Activated T-cell treated with anti-CD3 and anti-CD28 coated beads, Interleukin-2, amount 50 U/mL, for 4 hours (primary cell): ENCODE results near the gene ZBTB42. TPM values are rescaled to one million over a fixed set of nuclear protein-coding genes. Genes with fewer than 3 reads are reported as not detected.

ENCODE experiments used
- ATAC-seq, 2 donors: fragments of 200-7000 bp; cut with Tn5 transposase; one replicate each; pipeline ENCODE4 v1.10.0; 2021
- DNase-seq: peaks from one replicate; pipeline ENCODE4 v3.0.0-alpha.2; 2020
- H3K27me3 Mint-ChIP-seq: one replicate; pipeline ENCODE4 v1.8.0; 2021; ENCODE audit warnings: low read depth, mixed read lengths
- H3K36me3 Mint-ChIP-seq: one replicate; pipeline ENCODE4 v1.8.0; 2022; ENCODE audit warnings: mixed read lengths; ENCODE audit not compliant: insufficient read depth
- H3K4me1 Mint-ChIP-seq: one replicate; pipeline ENCODE4 v1.8.0; 2021; ENCODE audit warnings: low read depth, mixed read lengths
- H3K4me3 Mint-ChIP-seq: one replicate; pipeline ENCODE4 v1.8.0; 2021; ENCODE audit warnings: mild to moderate bottlenecking, moderate library complexity, mixed read lengths
- H3K9me3 Mint-ChIP-seq: one replicate; pipeline ENCODE4 v1.8.0; 2021; ENCODE audit warnings: mixed read lengths
- total RNA-seq, 3 donors: library from RNA; stranded (reverse); gene quantifications; one replicate each; pipeline ENCODE4 v1.2.1, GENCODE V29; 2021

The ZBTB42 gene
- total RNA-seq, 3 donors from 2014 or later: 3.6 to 4.1 (median 4.0) TPM

DNA sequence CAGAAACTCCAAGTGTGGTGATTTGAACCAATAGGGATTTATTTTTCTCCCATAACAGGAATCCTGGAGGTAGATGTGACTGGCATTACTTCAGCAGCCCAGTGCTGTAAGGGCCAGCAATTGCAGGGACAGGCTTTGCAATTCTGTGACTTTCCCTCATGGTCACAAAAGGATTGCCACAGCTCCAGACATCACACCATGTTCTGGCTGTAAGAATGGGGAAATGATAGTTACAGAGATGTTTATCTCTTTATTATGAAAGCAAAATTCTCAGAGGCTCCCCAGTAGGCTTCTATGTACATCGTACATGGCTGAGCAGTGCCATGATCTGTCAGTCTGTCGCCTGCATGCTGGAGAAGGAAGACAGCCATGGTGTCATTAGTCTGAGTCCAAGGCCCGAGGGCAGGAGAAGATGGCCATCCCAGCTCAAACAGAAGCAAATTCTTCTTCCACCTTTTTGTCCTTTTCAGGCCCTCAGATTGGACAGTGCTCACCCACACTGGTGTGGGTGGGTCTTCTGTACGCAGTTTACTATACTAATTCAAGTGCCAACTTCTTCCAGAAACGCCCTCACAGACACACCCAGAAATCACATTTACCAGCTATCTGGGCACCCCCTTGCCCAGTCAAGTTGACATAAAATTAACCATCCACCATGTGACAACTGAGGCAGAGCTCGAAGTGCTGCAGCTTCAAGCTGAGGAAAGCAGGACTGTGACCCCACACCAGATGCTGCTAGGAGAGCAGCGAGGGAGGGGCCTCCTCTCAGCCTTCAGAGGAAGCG is 17.2 kb downstream of the ZBTB42 start:
- H3K27me3 Mint-ChIP-seq: no peaks in the 10 kb centered on the region
- H3K9me3 Mint-ChIP-seq: no peaks in the 10 kb centered on the region
- ATAC-seq: no peak
- no peak for DNase-seq
- peaks cover 4% of the 10 kb centered on the region for H3K36me3 Mint-ChIP-seq
- H3K4me3 Mint-ChIP-seq: no peak overlapping the region
- peaks cover 13% of the 10 kb centered on the region for H3K4me1 Mint-ChIP-seq

DNA sequence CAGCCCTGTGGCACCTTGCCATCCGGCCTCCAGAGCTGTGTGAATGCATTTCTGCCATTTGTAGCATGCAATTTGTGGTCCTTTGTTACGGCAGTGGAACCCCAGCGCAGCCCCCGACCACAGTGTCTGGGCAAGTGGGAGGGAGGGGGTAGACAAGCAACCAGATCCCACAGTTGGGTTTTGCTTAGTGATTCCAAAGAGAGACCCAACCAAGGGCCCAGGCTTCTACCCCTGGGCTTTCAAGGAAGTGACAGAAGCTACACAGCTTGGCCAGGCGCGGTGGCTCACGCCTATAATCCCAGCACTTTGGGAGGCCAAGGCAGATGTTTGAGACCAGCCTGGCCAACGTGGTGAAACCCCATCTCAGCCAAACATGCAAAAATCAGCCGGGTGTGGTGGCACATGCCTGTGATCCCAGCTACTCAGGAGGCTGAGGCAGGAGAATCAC is 17.8 kb downstream of the ZBTB42 start:
- peaks cover 12% of the 10 kb centered on the region for H3K4me1 Mint-ChIP-seq
- peaks cover 4% of the 10 kb centered on the region for H3K36me3 Mint-ChIP-seq
- no peak for ATAC-seq
- H3K9me3 Mint-ChIP-seq: no peaks in the 10 kb centered on the region
- DNase-seq: no peak
- H3K27me3 Mint-ChIP-seq: no peaks in the 10 kb centered on the region
- H3K4me3 Mint-ChIP-seq: no peak overlapping the region

DNA sequence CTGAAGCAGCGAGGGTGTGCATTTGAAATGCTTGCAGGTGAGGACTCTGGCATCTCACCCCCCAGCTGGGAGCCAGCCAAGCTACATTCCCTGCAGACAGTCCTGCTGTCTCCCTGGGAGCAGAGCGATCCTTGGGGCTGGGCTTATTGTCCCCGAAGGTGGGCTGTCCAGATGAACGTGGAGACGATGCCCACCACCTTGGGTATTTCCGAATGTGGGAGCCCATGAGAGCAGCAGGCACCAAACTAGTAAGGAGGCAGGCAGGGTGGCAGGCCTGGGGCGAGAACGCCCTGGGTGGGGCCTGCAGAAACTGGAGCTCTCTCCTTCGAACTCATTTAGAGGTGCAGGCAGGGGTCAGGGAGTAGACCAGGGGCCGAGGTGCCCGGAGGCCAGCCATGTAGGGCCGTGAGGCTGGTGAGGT is 18.5 kb downstream of the ZBTB42 start:
- no peak for DNase-seq
- Mint-ChIP-seq H3K4me1 (peaks cover 7% of the 10 kb centered on the region), H3K9me3 (peaks cover under 1% of the 10 kb centered on the region), H3K36me3 (peaks cover 4% of the 10 kb centered on the region), H3K4me3 (no peak overlapping the region), H3K27me3 (no peaks in the 10 kb centered on the region)
- no peak for ATAC-seq

DNA sequence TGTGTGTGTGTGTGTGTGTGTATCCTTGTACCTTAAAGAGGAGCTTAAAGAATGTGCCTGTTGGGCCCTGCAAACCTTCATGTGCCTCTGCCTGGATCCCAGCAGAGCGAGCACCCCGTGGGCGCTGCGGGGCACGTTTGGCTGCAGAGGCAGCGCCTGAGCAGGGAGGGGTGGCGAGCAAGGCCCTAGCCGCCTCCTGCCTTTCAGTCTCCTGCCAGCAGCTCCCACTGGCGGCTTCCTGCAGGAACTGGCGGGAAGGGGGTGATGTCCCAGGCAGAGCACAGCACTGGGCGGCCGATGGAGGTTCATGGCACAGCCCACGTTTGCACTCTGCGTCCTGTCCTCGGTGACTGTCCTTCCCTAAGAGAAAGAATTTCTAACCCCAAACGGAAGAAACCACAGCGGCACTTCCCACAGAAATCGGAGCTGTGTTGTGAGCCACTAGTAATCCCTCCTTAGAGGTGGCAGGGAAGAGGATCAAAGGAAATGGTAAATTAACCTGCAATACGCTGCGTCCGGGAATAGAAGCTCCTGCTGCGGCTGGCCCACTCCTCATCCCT is 19.8 kb downstream of the ZBTB42 start:
- Mint-ChIP-seq H3K4me3 (no peak overlapping the region), H3K27me3 (peaks cover 5% of the 10 kb centered on the region), H3K9me3 (peaks cover 6% of the 10 kb centered on the region), H3K36me3 (peaks cover 4% of the 10 kb centered on the region), H3K4me1 (peaks cover 8% of the 10 kb centered on the region)
- no peak for ATAC-seq
- DNase-seq: no peak

DNA sequence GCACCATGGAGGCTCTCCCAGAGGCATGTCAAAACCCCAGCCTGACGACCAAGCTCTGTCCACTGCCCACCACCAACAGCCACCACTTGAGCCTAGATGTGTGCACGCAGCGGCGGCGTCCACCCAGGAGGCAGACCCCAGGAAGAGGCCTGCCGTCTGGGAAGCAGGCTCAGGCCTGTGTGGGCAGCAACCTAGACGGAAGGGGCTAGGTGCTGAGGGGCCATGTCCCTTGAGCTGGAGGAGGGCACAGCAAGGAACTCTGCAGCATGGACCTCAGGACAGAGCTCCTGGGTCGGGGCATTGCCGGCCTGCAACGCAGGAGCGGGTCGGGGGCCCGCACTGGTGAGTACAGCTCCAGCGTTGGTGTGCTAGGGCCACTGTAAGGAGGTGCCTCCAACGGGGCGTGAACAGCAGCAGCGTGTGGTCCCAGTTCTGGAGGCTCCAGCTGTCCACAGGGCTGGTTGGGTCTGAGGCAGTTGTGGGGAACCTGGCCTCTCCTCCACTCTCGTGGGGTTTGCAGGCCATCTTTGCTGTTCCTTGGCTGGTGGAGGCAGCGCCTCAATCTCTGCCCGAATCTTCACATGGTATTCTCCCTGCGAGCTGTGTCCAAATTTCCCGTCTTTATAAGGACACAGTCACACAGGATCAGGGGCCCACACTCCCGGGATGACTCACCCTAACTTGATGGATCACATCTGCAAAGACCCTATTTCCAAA is 20.5 kb downstream of the ZBTB42 start:
- H3K4me1 Mint-ChIP-seq: peaks cover 10% of the 10 kb centered on the region
- H3K27me3 Mint-ChIP-seq: peaks cover 5% of the 10 kb centered on the region
- H3K36me3 Mint-ChIP-seq: peaks cover 4% of the 10 kb centered on the region
- ATAC-seq: no peak
- no peak overlapping the region for H3K4me3 Mint-ChIP-seq
- peaks cover 6% of the 10 kb centered on the region for H3K9me3 Mint-ChIP-seq
- no peak for DNase-seq

DNA sequence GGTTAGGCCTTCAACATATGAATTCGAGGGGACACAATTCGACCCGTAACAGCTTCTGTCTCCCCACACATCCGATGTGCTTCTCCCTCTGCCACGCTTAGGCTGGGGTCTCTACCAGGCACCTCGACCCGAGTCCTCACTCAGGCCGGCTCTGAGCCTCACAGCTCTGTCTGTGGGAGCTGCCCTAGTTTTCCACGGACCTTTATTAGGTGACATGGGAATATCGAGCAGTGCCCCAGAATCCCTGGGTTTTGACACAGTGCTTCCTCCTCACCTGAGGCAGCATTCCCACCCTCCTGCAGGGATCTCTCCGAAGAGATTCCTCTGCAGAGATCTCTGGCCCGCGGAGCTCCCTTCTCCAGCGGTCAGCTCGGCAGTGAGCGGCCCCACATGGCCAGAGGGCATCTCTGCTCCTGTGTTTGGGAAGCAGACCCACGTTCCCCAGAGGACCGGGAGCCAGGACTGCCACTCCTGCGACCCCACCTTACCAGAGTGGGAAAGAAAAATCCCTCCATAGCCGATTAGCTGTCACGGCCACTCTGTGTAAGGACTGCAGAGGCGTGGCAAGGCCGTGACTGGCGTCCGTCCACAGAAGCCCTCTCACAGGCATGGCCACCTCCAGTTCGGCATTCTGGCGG is 21.2 kb downstream of the ZBTB42 start:
- DNase-seq: no peak
- Mint-ChIP-seq H3K4me3 (no peak overlapping the region), H3K9me3 (peaks cover 6% of the 10 kb centered on the region), H3K4me1 (peaks cover 7% of the 10 kb centered on the region), H3K36me3 (peaks cover 4% of the 10 kb centered on the region), H3K27me3 (peaks cover 6% of the 10 kb centered on the region)
- no peak for ATAC-seq

DNA sequence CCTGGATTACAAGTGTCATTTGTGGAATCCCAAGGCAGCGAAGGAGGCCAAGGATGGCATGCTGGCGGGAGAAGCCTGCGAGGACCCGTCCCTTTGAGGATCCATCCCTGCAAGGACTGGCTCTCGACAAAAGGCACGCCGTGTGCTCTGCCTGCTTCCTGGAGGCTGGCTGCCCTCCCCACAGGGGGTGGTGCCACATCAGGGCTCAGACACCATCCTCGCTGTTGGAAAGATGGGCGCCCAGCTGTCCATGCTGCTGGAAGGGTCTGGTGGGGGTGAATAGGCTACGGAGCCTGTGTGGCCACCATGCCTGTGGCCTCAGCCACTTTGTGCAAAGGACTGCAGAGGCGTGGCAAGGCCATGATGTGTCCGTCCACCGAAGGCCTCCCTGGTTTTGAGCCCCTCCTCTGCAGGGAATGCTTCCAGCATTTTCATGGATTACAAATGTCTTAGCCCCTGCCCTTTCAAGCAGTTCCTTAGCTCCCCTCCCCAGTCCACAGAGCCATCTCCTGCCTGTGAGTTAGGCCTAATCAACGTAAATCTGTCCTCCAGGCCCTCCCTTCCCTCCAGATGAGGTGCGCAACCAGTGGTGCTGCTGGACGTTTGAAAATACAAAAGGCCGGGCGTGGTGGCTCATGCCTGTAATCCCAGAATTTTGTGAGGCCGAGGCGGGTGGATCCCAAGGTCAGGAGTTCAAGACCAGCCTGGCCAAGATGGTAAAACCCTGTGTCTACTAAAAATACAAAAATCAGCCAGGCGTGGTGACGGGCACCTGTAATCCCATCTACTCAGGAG is 22.1 kb downstream of the ZBTB42 start:
- ATAC-seq (no peak), DNase-seq (no peak)
- H3K4me1 Mint-ChIP-seq: peaks cover 14% of the 10 kb centered on the region
- H3K27me3 Mint-ChIP-seq: peaks cover 6% of the 10 kb centered on the region
- H3K36me3 Mint-ChIP-seq: peaks cover 4% of the 10 kb centered on the region
- peaks cover 6% of the 10 kb centered on the region for H3K9me3 Mint-ChIP-seq
- no peak overlapping the region for H3K4me3 Mint-ChIP-seq

DNA sequence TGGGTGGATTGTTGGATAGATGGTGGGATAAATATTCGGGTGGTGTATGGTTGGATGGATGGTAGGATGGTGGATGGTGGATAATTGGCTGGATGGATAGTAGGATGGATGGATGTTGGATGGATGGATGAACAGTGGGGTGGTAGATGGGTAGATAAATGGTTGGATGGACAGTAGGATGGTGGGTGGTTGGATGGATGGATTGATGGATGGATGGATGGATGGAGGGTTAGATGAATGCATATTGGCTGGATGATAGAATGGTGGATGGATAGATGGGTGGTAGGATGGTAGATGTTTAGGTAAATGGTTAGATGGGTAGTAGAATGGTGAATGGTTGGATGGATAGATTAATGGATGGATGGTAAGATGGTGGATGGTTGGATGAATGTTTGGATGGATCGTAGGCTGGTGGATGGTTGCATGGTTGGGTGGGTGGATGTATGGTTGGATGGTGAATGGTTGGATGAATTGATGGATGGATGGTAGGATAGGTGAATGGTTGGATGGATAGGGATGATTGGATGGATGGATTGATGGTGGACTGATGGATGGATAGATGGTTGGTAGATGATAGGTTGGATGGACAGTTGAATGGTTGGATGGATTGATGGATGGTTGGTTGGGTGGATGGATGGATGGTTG is 23.6 kb downstream of the ZBTB42 start:
- ATAC-seq (no peak), DNase-seq (no peak)
- Mint-ChIP-seq H3K27me3 (peaks cover 6% of the 10 kb centered on the region), H3K4me3 (peak overlapping the region; percentile 80), H3K36me3 (no peaks in the 10 kb centered on the region), H3K9me3 (peaks cover 6% of the 10 kb centered on the region), H3K4me1 (peaks cover 14% of the 10 kb centered on the region)

DNA sequence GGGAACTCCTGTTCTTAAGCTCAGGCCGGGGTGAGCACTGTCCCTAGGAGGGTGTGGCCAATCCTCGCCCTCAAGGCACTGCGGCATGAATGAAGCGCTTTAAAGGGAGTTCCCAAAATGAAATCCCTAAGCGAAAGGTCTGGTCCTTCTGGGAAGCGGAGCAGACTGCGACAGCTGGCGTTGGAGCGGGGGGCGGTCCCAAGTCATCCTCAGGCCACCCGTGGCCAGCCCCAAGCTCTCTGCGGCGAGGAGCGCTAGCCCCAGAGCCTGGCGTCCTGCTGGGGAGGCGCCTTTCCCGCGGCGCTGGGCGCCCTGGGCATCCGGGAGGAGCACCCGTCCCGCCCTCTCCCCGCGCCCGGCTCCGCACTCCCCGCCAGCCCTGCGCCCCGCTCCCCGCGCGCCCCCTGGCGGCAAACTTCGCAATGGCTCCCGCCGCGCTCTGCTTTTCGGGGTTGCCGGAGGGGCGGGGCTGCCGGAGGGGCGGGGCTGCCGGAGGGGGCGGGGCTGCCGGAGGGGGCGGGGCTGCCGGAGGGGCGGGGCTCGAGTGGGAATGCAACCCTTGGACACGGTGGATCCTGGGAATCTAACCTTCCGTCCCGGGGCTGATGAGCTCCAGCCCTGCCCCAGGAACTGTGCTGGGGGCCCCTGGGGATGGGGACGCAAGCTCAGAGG is 25.4 kb downstream of the ZBTB42 start:
- peaks cover 6% of the 10 kb centered on the region for H3K9me3 Mint-ChIP-seq
- peaks cover 14% of the 10 kb centered on the region for H3K4me1 Mint-ChIP-seq
- H3K27me3 Mint-ChIP-seq: peaks cover 6% of the 10 kb centered on the region
- no peaks in the 10 kb centered on the region for H3K36me3 Mint-ChIP-seq
- DNase-seq (peak; percentile 97), ATAC-seq (peak; percentile 94 to 96)
- peak overlapping the region; percentile 80 for H3K4me3 Mint-ChIP-seq

DNA sequence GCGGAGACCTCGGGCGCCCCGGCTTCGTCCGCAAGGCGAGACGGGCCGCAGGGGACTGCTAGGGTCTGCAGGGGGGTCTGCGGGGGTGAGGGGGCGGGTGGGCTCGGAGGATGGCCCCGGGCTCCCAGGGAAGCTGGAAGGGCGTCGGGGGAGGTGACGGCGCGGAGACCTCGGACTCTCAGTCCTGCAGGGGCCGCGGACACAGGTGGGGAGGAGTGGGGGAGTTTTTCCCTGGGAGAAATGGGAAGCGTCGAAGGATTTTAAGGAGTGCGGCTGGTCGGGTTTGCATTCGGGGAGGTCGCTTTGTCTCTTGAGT is 25.9 kb downstream of the ZBTB42 start:
- DNase-seq (no peak), ATAC-seq (peak in 1 of 2 donors; percentile 1)
- H3K9me3 Mint-ChIP-seq: peaks cover 6% of the 10 kb centered on the region
- H3K4me3 Mint-ChIP-seq: peak overlapping the region; percentile 77
- H3K4me1 Mint-ChIP-seq: peaks cover 14% of the 10 kb centered on the region
- peaks cover 6% of the 10 kb centered on the region for H3K27me3 Mint-ChIP-seq
- no peaks in the 10 kb centered on the region for H3K36me3 Mint-ChIP-seq

DNA sequence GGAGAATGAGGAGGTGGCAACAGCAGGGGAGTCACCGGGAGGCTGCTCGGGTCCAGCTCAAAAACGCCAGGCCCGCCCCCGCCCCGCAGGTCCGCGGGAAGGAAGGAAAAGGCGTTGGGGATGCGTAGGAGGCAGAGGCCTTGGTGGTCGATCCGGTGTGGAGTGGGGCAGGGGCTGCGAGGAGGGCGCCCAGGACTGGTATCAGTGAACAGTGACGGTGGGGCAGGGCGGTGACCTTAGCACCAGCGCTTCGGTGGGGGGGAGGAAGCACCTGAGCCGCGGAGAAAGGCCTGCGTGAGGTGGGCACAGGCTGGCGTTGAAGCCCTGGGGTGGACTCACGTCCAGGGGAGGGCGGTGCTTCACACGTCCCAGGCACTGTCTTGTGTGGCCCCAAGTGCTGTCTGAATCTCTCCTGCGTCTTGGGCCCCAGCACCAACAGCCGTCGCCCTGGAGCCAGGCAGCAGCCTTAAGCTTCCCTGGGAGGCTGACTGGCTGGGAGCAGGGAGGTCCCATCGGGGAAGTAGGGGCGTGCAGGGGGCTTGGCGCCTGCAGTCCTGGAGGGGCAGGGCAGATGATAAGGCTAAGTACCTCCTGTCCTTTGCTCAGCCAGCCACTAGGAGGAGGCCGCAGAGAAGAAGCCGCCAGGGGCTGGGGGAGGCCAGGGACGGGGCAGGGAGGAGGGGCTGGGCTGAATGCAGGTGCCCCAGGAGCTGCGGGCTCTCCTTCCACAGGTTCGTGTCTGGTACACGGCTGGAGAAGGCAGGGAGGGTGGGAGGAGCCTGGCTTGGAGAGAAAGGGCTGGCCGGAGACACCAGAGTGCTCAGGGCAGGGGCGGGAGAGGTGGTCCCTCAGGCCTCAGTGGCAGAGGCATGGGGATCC is 26.5 kb downstream of the ZBTB42 start:
- peak overlapping the region; percentile 77 for H3K4me3 Mint-ChIP-seq
- H3K4me1 Mint-ChIP-seq: peaks cover 14% of the 10 kb centered on the region
- DNase-seq (peak; percentile 40), ATAC-seq (peak; percentile 73 to 74)
- H3K9me3 Mint-ChIP-seq: peaks cover 6% of the 10 kb centered on the region
- H3K27me3 Mint-ChIP-seq: peaks cover 6% of the 10 kb centered on the region
- no peaks in the 10 kb centered on the region for H3K36me3 Mint-ChIP-seq

DNA sequence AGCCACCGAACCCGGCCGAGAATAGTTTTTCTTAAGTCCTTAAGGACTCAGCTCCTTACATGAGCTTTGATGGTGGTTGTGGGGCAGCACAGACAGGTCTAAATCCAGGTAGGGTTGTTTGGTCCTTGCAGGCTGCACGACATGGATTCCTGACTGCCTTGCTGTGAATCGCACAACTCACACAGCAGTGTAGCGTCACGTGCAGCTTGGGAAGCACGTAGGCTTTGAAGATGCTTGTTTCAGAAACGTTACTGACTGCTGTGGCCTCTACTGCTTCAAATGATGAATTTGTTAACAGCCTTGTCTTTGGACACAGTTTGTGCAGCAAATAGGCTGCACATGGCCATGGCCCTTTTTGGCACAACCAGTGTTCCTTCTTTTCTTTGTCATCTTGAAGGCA is 29.9 kb downstream of the ZBTB42 start:
- Mint-ChIP-seq H3K9me3 (no peaks in the 10 kb centered on the region), H3K27me3 (peaks cover 2% of the 10 kb centered on the region), H3K4me3 (no peak overlapping the region), H3K4me1 (peaks cover 10% of the 10 kb centered on the region), H3K36me3 (no peaks in the 10 kb centered on the region)
- ATAC-seq: no peak
- no peak for DNase-seq
